Liver (tissue), 2 donors: ENCODE measurements around the gene CA11.

Experiments used
- TF ChIP-seq, protein P1 (sequence below): fragments of 150-350 bp; IDR thresholded peaks from 2 replicates; pipeline ENCODE4 v1.5.1; 2017; ENCODE audit warnings: improper control_type of control experiment, low read depth, low read length; ENCODE audit not compliant: missing input control
- TF ChIP-seq, protein P2 (sequence below): IDR thresholded peaks from 2 replicates; pipeline ENCODE4 v1.6.1; 2016; ENCODE audit warnings: antibody characterized with exemption
- donor health status: healthy.

DNA sequence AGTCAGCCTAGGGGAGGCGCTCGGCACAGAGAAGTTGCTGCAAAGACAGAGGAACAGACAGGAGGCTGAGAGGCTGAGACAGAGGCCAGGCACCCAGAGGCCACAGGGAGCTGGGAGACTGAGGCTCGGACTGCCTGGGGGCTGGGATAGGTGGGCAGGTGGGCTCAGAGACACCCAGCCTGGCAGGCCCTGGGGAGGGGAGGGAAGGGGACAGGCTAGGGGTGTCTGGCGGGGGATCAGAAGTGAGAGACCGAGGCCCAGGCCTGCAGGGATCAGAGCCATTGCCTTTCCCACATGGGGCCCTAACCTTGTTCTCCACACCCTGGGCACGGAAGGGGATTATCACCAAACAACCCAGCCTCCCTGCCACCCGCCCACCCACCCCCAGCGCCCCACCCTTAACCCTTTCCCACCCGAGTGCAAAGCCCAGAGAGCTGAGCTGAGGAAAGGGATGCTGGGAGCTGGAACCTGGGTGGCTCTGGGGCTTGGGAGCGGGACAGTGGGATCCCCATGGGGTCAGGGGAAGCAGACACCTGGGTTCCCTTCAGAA is 25.5 kb upstream of the CA11 start:
- TF ChIP-seq, protein P1, sequence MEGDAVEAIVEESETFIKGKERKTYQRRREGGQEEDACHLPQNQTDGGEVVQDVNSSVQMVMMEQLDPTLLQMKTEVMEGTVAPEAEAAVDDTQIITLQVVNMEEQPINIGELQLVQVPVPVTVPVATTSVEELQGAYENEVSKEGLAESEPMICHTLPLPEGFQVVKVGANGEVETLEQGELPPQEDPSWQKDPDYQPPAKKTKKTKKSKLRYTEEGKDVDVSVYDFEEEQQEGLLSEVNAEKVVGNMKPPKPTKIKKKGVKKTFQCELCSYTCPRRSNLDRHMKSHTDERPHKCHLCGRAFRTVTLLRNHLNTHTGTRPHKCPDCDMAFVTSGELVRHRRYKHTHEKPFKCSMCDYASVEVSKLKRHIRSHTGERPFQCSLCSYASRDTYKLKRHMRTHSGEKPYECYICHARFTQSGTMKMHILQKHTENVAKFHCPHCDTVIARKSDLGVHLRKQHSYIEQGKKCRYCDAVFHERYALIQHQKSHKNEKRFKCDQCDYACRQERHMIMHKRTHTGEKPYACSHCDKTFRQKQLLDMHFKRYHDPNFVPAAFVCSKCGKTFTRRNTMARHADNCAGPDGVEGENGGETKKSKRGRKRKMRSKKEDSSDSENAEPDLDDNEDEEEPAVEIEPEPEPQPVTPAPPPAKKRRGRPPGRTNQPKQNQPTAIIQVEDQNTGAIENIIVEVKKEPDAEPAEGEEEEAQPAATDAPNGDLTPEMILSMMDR = no peak
- TF ChIP-seq, protein P2, sequence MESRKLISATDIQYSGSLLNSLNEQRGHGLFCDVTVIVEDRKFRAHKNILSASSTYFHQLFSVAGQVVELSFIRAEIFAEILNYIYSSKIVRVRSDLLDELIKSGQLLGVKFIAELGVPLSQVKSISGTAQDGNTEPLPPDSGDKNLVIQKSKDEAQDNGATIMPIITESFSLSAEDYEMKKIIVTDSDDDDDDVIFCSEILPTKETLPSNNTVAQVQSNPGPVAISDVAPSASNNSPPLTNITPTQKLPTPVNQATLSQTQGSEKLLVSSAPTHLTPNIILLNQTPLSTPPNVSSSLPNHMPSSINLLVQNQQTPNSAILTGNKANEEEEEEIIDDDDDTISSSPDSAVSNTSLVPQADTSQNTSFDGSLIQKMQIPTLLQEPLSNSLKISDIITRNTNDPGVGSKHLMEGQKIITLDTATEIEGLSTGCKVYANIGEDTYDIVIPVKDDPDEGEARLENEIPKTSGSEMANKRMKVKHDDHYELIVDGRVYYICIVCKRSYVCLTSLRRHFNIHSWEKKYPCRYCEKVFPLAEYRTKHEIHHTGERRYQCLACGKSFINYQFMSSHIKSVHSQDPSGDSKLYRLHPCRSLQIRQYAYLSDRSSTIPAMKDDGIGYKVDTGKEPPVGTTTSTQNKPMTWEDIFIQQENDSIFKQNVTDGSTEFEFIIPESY = no peak
